ENCODE measurements around the gene ATP2B2.

DNA sequence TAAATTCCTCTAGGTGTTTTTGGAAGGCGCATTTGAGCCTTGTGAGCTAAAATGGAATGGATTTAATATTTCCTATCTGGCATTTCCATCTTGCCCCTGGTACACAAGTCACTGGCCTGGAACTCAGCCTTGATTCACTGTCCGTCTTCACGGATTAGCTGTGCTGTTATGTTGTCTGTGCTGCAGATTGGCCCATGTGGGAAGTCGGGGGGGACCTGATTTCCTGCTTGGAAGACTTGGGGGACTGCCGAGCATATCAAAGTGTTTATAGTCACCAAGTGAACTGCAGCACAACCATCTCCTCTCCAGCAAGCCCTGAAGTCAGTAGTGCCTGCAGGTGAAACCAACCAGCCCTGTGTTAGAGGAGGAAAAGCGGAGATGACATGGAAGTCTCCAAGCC is 224.8 kb downstream of the ATP2B2 start:
- TF ChIP-seq, protein P1, sequence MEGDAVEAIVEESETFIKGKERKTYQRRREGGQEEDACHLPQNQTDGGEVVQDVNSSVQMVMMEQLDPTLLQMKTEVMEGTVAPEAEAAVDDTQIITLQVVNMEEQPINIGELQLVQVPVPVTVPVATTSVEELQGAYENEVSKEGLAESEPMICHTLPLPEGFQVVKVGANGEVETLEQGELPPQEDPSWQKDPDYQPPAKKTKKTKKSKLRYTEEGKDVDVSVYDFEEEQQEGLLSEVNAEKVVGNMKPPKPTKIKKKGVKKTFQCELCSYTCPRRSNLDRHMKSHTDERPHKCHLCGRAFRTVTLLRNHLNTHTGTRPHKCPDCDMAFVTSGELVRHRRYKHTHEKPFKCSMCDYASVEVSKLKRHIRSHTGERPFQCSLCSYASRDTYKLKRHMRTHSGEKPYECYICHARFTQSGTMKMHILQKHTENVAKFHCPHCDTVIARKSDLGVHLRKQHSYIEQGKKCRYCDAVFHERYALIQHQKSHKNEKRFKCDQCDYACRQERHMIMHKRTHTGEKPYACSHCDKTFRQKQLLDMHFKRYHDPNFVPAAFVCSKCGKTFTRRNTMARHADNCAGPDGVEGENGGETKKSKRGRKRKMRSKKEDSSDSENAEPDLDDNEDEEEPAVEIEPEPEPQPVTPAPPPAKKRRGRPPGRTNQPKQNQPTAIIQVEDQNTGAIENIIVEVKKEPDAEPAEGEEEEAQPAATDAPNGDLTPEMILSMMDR (IDR thresholded peaks at IDR 0.05), result no peak
- TF ChIP-seq, protein P2, sequence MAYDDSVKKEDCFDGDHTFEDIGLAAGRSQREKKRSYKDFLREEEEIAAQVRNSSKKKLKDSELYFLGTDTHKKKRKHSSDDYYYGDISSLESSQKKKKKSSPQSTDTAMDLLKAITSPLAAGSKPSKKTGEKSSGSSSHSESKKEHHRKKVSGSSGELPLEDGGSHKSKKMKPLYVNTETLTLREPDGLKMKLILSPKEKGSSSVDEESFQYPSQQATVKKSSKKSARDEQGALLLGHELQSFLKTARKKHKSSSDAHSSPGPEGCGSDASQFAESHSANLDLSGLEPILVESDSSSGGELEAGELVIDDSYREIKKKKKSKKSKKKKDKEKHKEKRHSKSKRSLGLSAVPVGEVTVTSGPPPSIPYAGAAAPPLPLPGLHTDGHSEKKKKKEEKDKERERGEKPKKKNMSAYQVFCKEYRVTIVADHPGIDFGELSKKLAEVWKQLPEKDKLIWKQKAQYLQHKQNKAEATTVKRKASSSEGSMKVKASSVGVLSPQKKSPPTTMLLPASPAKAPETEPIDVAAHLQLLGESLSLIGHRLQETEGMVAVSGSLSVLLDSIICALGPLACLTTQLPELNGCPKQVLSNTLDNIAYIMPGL (CRISPR knock-in tag; IDR thresholded peaks at IDR 0.05; ENCODE audit: borderline replicate concordance), result no peak
- TF ChIP-seq, protein P3, sequence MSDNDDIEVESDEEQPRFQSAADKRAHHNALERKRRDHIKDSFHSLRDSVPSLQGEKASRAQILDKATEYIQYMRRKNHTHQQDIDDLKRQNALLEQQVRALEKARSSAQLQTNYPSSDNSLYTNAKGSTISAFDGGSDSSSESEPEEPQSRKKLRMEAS (IDR thresholded peaks at IDR 0.05), result no peak
- TF ChIP-seq SREBF2 (IDR thresholded peaks at IDR 0.05), result no peak
- no peak for TF ChIP-seq JUNB (IDR thresholded peaks at IDR 0.05)
- no peak for TF ChIP-seq RCOR1 (IDR thresholded peaks at IDR 0.05; ENCODE audit: low read depth, low read length)
- TF ChIP-seq MAZ (IDR thresholded peaks at IDR 0.05; ENCODE audit: borderline replicate concordance, low read depth, low read length), result no peak
- TF ChIP-seq RAD21 (conservative IDR thresholded peaks at IDR 0.05 in 1 of 2, IDR thresholded peaks at IDR 0.05 in 1 of 2), result no peak
- TF ChIP-seq KDM5A (IDR thresholded peaks at IDR 0.05), result no peak
- TF ChIP-seq, protein P4, sequence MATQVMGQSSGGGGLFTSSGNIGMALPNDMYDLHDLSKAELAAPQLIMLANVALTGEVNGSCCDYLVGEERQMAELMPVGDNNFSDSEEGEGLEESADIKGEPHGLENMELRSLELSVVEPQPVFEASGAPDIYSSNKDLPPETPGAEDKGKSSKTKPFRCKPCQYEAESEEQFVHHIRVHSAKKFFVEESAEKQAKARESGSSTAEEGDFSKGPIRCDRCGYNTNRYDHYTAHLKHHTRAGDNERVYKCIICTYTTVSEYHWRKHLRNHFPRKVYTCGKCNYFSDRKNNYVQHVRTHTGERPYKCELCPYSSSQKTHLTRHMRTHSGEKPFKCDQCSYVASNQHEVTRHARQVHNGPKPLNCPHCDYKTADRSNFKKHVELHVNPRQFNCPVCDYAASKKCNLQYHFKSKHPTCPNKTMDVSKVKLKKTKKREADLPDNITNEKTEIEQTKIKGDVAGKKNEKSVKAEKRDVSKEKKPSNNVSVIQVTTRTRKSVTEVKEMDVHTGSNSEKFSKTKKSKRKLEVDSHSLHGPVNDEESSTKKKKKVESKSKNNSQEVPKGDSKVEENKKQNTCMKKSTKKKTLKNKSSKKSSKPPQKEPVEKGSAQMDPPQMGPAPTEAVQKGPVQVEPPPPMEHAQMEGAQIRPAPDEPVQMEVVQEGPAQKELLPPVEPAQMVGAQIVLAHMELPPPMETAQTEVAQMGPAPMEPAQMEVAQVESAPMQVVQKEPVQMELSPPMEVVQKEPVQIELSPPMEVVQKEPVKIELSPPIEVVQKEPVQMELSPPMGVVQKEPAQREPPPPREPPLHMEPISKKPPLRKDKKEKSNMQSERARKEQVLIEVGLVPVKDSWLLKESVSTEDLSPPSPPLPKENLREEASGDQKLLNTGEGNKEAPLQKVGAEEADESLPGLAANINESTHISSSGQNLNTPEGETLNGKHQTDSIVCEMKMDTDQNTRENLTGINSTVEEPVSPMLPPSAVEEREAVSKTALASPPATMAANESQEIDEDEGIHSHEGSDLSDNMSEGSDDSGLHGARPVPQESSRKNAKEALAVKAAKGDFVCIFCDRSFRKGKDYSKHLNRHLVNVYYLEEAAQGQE (IDR thresholded peaks at IDR 0.05), result no peak
- TF ChIP-seq ZFP36 (IDR thresholded peaks at IDR 0.05; ENCODE audit: borderline replicate concordance, partially characterized antibody), result no peak
